Sigmoid colon (tissue), 3 donors: Measurements from ENCODE around the gene TESMIN.

ENCODE experiments used
- CTCF ChIP-seq, 4 experiments: fragments of 450-650 bp in 3 of 4; fragments of 200-600 bp in 1 of 4; IDR thresholded peaks; one replicate each; pipeline ENCODE4 v1.5.1; 2016 to 2019; ENCODE audit warnings: antibody characterized with exemption in 4 of 4, mild to moderate bottlenecking in 3 of 4, moderate library complexity in 2 of 4
- POLR2A ChIP-seq, 2 donors: fragments of 450-650 bp; IDR thresholded peaks; one replicate each; pipeline ENCODE4 v1.6.1; 2016; ENCODE audit warnings: antibody characterized with exemption in 2 of 2, mild to moderate bottlenecking in 2 of 2, moderate library complexity in 2 of 2

DNA sequence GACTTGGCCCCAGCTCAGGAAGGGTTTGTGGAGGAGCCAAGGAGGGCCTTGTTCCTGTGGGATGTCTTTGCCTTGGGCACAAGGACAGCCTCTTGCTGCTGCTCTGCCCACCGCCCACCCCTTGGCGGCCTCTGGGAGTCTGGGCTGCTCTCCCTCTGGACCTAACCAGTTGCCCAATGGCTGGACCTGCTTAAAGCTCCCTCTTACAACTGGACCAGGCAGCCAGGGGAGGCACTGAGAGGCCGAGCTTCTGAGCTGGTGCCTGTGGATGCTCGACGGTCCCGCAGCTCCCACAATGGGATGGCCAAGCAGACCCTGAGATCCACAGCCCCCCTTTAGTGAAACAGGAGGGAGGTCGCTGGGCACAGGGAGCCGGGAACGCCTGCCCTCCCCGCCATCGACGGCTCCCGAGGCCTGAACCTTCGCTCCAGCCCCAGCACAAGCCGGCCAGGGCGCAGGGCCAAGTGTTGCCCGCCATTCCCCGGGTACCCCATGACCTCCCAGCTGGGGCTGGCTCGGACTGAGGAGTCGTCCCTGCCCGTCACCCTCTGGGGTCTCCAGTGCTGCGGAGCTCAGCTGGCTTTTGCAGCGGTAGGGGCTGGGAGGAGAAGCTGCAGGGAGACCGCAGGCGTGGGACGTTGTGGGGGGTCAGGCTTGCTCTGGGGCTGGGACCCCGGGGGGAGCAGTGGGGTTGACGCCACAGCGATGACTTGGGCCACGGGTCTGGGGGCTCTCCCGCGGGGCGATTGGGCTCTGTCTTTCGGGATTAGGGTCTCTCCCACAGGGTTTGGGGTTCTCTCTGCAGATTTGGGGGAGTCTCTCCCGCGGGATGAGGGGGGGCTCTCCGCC is 67.6 kb downstream of the TESMIN start:
- no peak for TF ChIP-seq CTCF (IDR thresholded peaks at IDR 0.05)
- no peak for TF ChIP-seq POLR2A (IDR thresholded peaks at IDR 0.05)
